Measurements from ENCODE around the gene CCDC82.

Gene CCDC82

GRCh38 chr11:96329419-96329818 lies 60.3 kb downstream of the CCDC82 start:
- no peak for DNase-seq (ENCODE audit: low spot score)

- DNase-seq (ENCODE audit: low spot score): no peak
Measured at GRCh38 chr11:96328395-96329010, 61.2 kb downstream of the CCDC82 start.

- no peak for DNase-seq (ENCODE audit: low spot score)
Measured at GRCh38 chr11:96326959-96327358, 62.8 kb downstream of the CCDC82 start.

GRCh38 chr11:96324912-96325311 lies 64.8 kb downstream of the CCDC82 start:
- peak; percentile 82 for DNase-seq (ENCODE audit: low spot score)

- DNase-seq (ENCODE audit: low spot score): no peak
Measured at GRCh38 chr11:96323642-96323985, 66.1 kb downstream of the CCDC82 start.

GRCh38 chr11:96322775-96323641 lies 66.7 kb downstream of the CCDC82 start:
- no peak for DNase-seq (ENCODE audit: low spot score)

GRCh38 chr11:96321091-96321490 lies 68.6 kb downstream of the CCDC82 start:
- no peak for DNase-seq (ENCODE audit: low spot score)

GRCh38 chr11:96319898-96320656 lies 69.6 kb downstream of the CCDC82 start:
- DNase-seq (ENCODE audit: low spot score): no peak

GRCh38 chr11:96318850-96319249 lies 70.9 kb downstream of the CCDC82 start:
- DNase-seq (ENCODE audit: low spot score): no peak

- DNase-seq (ENCODE audit: low spot score): no peak
Measured at GRCh38 chr11:96318399-96318798, 71.3 kb downstream of the CCDC82 start.

GRCh38 chr11:96317985-96318384 lies 71.7 kb downstream of the CCDC82 start:
- DNase-seq (ENCODE audit: low spot score): no peak

- DNase-seq (ENCODE audit: low spot score): no peak
Measured at GRCh38 chr11:96317571-96317970, 72.1 kb downstream of the CCDC82 start.

- peak; percentile 39 for DNase-seq (ENCODE audit: low spot score)
Measured at GRCh38 chr11:96316869-96317268, 72.8 kb downstream of the CCDC82 start.

- no peak for DNase-seq (ENCODE audit: low spot score)
Measured at GRCh38 chr11:96315476-96315875, 74.2 kb downstream of the CCDC82 start.

GRCh38 chr11:96314326-96315020 lies 75.2 kb downstream of the CCDC82 start:
- DNase-seq (ENCODE audit: low spot score): peak; percentile 40

GRCh38 chr11:96313163-96313562 lies 76.5 kb downstream of the CCDC82 start:
- DNase-seq (ENCODE audit: low spot score): no peak

- DNase-seq (ENCODE audit: low spot score): peak; percentile 32
Measured at GRCh38 chr11:96311120-96311568, 78.6 kb downstream of the CCDC82 start.

- no peak for DNase-seq (ENCODE audit: low spot score)
Measured at GRCh38 chr11:96310236-96310635, 79.5 kb downstream of the CCDC82 start.

- no peak for DNase-seq (ENCODE audit: low spot score)
Measured at GRCh38 chr11:96309643-96310017, 80.1 kb downstream of the CCDC82 start.

GRCh38 chr11:96309016-96309642 lies 80.6 kb downstream of the CCDC82 start:
- peak; percentile 44 for DNase-seq (ENCODE audit: low spot score)

GRCh38 chr11:96307776-96308140 lies 82.0 kb downstream of the CCDC82 start:
- DNase-seq (ENCODE audit: low spot score): peak; percentile 52
